Mammary epithelial cell (primary cell): Measurements from ENCODE around the gene DGKG.

Source experiments
- EZH2 ChIP-seq: IDR thresholded peaks from 2 replicates; pipeline ENCODE4 v1.6.1; 2012; ENCODE audit warnings: low read length, inconsistent platforms, borderline replicate concordance
- TF ChIP-seq, protein P1 (sequence below), 2 donors: IDR thresholded peaks in 1 of 2; conservative IDR thresholded peaks in 1 of 2; 2 replicates each; pipeline ENCODE4 v1.5.1; 2011 to 2012; ENCODE audit warnings: inconsistent platforms in 2 of 2, low read length in 2 of 2, mild to moderate bottlenecking in 2 of 2, control low read depth in 1 of 2, low read depth in 1 of 2; ENCODE audit not compliant: insufficient read depth in 1 of 2; ENCODE audit errors: extremely low read depth in 1 of 2

DNA sequence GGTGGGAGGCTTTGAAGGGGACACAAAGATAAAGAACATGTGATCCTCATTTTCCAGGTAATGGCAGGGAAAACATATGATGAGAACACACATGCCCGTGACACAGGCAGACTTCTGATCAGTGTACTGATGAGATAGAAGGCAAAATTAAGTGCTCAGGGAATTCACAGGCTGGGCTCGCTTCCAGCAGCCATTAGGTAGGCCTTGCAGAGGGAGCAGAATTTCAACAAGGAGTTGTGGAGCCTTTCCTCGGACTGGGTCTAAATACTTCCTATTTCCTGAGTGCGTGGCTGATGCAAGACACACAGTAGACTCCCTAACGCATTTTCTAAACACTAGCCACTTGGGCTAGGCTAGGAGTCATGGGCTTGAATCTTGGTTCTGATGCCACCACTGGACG is 179.2 kb downstream of the DGKG start:
- TF ChIP-seq, protein P1, sequence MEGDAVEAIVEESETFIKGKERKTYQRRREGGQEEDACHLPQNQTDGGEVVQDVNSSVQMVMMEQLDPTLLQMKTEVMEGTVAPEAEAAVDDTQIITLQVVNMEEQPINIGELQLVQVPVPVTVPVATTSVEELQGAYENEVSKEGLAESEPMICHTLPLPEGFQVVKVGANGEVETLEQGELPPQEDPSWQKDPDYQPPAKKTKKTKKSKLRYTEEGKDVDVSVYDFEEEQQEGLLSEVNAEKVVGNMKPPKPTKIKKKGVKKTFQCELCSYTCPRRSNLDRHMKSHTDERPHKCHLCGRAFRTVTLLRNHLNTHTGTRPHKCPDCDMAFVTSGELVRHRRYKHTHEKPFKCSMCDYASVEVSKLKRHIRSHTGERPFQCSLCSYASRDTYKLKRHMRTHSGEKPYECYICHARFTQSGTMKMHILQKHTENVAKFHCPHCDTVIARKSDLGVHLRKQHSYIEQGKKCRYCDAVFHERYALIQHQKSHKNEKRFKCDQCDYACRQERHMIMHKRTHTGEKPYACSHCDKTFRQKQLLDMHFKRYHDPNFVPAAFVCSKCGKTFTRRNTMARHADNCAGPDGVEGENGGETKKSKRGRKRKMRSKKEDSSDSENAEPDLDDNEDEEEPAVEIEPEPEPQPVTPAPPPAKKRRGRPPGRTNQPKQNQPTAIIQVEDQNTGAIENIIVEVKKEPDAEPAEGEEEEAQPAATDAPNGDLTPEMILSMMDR (conservative IDR thresholded peaks at IDR 0.05 in 1 of 2, IDR thresholded peaks at IDR 0.05 in 1 of 2; ENCODE audit: extremely low read depth in 1 of 2, insufficient read depth in 1 of 2, low read depth in 1 of 2, low read length in 2 of 2): no peak
- TF ChIP-seq EZH2: no peak
